Pons (tissue), 1 donor: ENCODE data around the gene ARHGAP9.
A peak's percentile ranks its signal among the peaks of the same experiment; 100 is the strongest.

Source experiments
- DNase-seq: peaks from one replicate; pipeline ENCODE4 v3.0.0-alpha.2; 2016; ENCODE audit warnings: low spot score

ARHGAP9 gene

DNA sequence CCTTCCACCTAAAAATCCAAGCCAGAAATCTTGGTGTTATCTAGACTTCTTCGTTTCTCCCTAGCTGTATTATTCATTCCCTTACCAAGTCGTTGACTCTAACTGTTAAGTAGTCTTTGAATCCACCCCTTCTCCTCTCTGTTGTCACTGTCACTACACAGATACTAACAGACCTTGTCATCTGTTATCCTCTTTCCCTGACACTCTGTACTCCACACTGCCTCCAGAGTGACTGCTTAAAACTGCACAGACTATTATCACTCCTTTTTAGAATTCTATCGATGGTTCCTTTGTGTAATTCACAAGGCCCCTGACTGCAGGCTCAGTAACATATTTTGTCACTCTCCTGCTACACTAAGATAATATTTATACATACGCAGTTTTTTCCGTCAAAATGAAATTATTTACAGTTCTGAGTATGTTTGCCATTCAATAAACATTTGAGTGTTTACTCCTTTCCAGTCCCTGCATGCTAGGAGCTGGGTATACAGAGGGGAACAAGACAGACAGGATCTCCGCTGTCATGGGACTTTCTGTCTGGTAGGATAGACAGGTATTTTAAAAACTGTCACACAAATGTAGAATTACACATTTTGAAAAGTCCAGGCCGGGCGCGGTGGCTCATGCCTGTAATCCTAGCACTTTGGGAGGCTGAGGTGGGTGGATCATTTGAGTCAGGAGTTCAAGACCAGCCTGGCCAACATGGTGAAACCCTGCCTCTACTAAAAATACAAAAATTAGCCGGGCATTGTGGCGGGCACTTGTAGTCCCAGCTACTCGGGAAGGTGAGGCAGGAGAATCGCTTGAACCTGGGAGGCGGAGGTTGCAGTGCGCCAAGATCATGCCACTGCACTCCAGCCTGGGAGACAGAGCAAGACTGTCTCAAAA is 12.0 kb upstream of the ARHGAP9 start:
- no peak for DNase-seq

DNA sequence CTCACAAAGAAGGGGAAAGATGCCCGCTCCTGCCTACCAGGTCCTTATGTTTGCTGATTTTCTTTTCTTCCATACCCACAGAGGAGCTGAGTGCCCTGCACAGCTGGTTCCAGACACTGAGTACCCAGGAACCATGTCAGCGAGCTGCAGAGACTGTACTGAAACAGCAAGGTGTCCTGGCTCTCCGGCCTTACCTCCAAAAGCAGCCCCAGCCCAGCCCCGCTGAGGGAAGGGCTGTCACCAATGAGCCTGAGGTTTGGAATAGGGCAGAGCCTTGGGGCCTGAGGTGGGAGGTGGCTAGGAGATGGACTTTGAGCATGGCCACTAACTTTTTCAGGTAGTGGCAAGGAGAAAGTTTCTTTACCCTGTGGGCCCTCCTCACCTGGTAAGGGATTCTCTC is 10.5 kb upstream of the ARHGAP9 start:
- no peak for DNase-seq

DNA sequence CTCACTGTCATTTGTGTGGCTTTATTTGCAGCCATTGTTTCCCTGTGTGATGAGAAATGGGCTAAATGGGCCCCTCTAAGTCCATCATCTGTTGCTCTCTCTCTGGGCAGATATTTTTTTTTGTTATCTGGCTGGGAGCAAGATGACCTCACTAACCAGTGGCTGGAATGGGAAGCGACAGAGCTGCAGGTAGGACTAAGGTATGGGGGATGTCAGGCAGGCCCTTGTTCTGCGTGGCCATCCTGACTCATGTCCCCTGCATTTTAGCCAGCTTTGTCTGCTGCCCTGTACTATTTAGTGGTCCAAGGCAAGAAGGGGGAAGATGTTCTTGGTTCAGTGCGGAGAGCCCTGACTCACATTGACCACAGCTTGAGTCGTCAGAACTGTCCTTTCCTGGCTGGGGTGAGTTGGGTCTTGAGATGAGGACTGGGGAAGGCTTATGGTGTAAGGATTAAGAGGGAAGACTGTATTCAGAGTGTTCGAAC is 9.5 kb upstream of the ARHGAP9 start:
- DNase-seq = no peak

DNA sequence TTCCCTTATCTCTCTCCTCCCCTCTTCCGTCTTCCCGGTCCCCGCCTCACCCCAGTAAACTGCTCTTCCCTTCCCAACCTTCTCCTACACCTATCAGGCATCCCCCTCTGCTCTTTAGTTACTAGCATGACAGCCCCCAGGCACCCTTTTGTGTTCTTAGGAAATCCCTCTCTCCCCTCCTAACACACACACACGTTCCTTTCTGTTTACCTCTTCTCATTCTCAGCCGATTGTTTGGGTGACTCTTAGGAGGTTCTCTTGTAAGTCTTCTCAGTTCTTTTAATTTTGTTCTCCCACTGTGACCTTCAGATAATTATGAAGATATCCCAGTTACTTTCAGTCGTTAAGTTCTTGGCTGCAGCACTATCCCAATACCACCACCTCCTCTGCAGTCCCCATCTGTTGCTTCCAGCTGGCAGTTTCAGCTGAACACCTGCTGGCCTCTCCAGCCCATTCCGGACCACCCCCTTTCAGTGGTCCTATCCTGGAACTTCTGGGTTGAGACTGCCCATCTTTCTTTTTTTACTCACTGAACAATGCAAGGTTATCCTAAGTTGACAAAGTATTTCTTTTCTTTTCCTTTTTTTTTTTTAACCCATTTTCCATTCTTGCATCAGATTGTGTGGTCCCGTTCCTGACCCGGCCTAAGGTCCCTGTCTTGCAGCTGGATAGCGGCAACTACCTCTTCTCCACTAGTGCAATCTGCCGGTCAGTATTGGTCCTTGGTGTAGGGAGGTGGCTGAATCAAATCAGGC is 8.9 kb upstream of the ARHGAP9 start:
- no peak for DNase-seq

DNA sequence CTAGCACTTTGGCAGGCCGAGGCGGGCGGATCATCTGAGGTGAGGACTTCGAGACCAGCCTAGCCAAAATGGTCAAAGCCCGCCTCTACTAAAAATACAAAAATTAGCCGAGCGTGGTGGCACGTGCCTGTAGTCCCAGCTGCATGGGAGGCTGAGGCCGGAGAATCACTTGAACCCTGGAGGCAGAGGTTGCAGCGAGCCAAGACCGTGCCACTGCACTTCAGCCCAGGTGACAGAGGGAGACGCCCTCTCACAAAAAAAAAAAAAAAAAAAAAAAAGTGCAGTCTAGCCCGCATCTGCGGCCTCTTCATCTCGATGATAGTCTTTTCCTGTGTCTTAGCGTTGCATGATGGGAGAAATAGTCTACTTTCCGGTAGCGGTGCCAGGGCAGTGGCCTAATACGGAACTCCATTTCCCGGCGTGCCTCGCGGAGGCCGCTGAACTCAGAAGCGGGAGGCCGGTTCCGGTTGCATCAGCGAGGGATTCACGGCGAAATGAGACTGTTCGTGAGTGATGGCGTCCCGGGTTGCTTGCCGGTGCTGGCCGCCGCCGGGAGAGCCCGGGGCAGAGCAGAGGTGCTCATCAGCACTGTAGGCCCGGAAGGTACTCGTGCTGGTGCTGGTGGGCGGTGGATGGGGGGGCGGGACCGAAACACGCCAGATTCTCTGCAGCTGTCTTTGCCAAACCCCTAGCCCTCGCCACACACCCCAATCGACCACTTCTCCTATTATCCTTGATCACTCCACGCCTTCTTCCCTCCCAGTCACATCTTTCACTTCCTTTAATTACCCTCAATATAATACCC is 8.1 kb upstream of the ARHGAP9 start, which contains the start of gene MARS1:
MARS1 (plus strand) TSS at position 472 of the 805 bp plus-strand sequence; CDS start at position 495, 23 bp downstream.
- DNase-seq = peak; percentile 98

DNA sequence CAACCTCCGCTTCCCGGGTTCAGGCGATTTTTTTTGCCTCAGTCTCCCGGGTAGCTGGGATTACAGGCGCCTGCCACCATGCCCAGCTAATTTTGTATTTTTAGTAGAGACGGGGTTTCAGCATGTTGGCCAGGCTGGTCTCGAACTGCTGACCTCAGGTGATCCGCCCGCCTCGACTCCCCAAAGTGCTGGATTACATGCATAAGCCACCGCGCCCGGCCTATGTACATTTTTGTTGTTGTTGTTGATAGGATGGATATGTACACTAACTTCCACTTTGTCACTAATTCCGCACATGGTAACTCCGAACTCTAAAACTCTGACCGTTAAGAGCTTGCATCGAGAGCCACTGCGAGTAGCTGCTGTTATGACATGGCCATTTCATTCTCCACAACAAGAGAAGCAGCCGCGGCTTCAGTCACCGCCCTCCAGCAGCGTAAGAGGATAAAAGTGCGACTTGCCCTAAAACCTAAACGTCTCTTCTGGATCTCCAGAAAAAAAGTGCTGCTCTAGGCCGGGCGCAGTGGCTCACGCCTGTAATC is 7.5 kb upstream of the ARHGAP9 start:
- no peak for DNase-seq

DNA sequence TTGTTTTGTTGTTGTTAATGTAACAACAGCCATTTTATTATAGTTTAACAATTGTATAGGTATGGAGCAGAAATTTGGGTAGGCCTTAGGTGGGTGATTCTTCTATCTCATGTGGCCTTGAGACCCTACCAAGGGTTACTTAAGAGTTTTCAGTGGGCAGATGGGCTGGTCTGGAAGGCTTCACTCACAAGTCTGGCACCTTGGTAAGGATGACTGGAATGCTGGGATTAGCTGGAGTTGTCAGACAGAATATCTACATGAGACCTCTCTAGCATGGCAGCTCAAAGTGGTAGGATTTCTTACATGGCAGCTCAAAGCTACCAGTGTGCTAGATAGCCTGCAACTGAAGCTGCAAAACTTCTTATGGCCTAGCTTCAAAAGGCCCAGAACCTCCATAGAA is 6.0 kb upstream of the ARHGAP9 start:
- no peak for DNase-seq

DNA sequence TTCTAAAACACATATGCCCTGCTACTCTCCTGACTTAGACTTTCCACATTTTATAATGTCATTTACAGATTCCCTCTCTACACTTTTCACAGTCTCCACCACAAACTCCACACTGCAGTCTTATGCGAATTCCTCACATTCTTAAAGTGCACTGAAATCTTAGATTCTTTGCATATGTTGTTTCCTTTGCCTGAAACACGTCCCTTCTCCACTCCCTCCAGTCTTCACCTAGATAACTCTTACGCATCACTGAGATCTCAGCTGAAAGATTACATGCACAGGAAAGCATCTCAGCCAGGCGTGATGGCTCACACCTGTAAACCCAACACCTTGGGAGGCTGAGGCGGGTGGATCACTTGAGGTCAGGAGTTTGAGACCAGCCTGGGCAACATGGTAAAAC is 3.8 kb upstream of the ARHGAP9 start:
- no peak for DNase-seq

DNA sequence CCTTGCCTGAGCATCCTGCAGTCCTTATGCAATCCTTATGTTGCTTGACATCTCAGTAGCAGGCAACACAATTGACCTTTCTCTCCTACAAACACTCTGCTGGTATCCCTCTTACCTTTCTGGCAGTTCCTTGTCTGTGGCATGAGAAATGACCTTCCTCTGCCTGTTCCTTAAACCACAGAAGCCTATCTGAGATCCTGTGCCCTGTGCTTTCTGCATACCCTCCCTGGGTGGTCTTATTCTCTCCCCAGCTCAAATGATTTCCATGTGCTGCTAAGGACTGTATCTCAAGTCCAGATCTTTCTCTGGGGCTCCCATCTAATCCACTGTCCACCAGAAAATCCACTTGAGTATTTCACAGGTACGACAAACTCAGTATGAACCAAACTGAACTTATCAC is 2.0 kb upstream of the ARHGAP9 start:
- no peak for DNase-seq

DNA sequence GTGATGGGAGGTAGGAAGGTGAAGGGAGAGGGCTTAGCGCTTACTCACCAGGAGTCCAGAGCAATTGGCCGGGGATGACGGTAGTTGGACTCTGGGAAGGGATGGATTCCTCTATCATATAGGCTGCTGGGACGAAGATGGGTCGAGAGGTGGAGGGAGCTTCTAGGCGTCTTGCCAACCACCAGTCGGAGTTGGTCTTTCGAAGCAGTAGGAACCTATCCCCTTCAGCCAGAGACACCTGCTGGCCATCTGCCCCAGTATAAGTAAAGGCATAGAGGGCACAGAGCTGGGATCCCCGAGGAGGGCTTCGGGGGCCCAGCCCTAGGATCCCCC is 657 bp downstream of the ARHGAP9 start:
- DNase-seq = no peak

DNA sequence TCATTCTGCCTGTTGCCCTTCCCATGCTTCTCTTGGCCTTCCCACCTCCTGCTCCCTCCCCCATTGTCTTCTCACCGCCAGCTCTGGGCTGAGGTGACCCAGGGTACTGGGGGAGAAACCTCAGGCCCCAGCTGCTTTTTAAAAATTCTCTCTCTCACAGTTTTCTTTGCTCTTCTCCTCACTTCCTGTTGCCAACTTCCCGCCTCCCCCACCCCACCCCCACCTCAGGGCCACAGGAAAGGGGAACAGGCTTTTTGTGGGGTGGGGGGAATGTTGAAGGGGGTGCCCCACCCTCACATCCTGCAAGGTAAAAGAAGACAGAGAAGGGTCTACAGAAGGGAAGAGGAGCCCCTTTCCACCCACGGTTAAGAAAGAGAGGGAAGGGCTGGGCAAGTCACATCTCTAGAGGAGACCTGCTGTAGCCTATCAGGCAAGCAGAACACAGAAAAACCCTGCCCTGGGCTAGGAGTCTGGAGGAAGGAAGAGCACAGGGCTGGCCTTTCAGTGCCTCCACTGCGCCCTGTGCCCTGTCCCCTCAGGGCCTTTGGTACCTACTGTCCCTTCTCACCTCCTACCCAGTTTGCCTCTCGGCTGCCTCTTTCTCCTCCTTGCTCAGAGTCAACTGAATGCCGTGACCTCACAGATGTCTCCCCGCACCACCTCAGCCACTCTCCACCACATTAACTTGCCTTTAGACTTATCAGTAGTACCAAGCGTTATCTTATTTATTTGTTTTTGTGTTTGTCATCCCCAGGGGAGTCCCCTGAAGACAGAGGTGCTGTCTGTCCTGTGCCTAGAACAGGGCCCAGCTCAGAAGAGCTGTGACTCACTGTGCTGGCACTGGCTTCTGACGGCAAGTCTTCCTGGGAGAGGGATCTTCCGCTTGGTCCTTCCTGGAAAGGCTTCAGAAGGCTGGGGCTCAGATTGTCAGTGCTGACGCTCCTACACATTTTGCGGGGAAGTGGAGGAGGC is 1.7 kb downstream of the ARHGAP9 start:
- no peak for DNase-seq

DNA sequence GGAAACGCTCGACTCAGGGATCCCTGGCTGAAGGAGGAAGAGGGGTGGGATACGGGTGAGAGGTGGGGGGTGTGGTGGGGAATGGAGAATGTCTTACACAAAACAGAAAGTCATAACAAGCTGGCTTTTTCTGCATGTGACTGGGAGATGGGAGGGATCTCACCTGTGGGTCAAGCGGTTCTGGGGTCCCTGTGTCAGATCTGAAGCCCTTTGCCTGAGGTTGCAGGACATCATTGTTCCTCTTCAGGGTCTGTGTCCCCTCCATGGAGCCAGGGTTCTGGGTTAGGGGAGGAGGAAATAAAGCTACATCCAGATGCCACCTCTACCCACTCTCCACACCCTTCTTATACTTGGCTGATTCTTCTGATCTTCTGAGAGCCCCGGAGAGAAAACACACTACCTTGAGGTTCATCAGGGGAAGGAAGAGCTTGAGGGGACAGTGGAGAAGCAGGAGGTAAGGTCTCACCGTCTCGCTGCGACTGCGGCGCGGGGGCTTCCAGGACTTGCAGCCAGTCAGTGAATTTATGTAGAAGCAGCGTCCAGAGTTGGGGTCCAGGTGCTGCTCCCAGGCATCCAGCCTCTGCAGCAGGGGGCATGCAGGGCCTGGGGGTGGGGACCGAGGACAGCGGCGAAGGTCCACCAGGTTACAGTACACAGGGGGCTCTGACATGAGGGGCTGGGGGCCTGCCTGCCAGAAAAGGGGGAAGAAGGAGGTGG is 2.5 kb downstream of the ARHGAP9 start:
- no peak for DNase-seq

DNA sequence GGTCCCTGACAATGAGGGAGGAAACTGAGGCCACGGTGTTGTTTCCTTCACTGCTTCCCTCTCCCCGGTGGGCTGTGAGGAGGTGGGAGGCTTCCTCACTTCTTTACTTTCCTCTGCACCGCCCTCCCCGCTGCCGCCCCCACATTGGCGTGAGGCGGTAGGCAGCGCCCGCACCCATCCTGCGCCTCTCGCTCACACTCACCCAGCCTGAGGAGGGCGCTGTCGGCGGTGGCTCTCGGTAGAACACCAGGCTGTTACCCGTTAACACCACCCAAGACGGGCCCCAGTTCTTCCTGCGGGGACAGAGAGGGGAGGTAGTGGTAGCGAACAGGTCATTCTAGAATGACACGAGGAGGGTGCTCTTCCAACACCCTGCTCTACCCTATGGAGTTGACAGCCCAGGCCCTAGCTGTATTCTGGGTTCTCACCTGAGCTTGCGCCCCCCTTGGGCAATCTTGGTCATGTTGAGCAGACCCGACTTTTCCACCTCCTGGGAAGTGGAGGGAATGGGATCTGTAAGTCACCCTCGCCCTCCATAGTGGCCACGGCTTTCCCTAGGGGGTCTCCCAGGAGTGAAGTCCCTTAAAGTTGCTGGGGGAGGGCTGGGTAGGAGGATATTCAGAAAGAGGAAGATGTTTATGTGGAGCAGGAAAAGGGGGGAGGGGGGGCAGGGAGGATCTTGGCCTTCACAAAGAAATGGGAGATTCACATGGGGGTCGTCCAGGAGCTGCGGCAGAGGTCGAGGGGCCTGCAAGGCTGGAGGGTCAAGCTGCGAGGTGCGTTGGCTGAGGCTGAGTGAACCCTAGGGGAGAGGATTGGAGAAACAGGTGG is 3.3 kb downstream of the ARHGAP9 start:
- DNase-seq = no peak

DNA sequence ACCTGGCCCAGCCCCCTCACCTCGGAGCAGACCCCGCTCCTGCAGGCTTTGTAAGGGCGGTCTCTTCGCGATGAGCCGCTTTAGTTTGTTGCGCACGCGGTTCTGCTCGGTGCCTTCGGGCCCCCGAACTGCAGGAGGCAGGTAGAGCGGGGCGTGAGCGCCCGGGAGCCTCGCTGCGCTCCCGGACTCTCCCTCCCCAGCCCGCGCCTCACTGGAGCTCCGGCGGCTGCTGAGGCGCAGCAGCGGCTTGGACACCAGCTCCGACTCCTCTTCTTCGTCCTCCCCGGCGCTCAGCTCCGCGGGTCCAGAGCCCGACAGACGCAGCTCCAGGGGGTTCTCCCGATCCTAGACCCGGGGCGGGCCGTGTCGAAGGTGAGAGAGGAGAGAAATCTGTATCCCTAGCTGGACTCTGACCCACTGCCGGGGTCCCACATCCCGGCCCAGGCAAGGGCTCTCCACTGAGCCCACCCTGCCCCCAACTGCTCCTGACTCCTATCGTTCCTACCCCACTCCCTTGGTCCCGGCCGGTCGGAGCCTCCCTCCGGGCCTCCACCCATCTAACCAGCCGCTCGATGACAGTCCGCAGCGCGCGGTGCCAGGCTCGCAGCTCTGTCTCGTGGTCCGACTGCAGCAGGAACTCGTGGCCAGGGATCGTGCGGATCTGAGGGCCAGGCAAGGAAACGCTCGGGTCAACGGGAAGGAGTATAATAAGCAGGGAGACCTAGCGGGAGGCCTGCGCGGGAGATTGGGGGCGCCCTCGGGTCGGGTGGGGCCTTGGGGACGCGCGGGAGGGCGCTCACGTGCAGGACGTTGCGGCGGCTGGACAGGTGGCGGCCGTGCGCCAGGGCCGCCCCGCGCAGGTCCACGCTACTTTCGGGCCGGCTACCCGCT is 4.2 kb downstream of the ARHGAP9 start:
- DNase-seq = no peak

DNA sequence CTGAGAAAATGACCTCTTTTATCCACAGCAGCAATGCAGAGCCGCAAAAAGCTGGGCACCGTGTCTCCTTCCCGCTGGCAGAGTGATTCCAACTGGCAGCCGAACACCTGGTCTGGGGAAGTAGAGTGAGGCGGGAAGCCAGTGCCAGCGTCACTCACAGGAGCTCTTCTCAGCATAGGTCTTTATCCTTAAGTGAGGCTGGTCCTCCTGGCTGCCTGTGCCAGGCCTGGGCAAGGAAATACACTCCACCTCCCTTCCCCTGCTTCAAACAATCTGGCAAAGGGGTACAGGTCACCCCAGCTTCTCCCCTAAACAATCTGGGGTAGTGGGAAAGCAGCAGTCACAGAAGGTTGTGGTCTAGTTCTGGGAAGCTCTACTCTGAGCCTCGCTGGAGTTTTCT is 4.8 kb downstream of the ARHGAP9 start:
- DNase-seq = no peak

DNA sequence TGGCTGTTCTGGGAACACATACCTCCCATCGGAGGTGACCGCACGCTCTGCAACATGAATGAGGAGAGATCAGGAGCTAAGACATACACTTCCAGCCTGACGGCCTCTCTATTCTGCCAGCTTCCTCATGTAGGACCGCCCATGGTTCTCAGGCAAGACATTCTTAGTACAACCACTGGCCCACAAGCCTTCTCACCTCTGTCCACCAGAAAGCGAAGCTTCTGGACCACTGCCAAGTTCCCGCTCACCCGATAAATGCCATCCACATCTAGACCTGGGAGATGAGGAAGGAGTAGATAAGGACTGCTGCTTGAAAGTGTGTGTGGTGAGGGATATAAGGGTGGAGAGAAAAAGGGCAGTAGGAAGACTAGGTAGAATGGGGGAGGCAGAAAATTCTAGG is 5.2 kb downstream of the ARHGAP9 start:
- no peak for DNase-seq

DNA sequence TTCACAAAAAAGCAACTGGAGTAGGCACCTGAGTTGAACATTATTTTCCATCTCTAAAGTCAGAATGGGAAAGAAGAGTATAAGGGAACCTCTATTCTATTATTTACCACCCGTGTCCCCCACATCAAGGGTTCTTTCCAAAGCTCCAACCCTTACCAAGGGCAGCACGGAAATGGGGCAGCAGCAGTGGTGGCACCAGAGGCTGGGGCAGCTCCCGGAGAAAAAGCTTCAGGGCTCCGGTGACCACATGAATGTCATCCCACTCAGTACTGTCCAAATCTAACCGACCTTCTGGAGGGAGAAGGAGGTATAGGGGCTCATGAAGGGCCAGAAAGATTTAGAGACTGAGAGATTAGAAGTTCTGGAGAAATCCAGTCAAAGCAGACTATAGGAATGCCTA is 5.8 kb downstream of the ARHGAP9 start:
- no peak for DNase-seq

DNA sequence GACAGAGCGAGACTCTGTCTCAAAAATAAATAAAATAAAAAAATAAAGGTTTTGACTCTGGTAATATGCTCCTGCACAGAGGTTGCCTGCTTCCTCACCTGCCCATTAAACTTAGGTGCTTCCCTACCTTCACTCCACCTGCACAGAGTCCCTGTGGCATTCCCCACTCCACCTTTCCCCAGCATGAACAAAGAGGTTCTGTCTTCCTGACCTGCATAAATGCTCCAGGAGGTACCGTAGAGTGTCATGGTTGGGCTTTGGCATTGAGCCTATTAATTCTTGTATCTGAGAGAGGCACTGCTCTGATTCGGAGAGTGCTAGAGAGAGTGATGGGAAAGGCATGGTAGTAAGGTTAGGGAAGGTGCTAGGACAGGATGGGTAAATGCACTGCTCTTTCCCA is 6.3 kb downstream of the ARHGAP9 start:
- no peak for DNase-seq
